ENCODE measurements around the gene GDF2.

GRCh38 chr10:47346581-47347302, 24.5 kb downstream of the GDF2 start:
- TF ChIP-seq EZH2 (IDR thresholded peaks at IDR 0.05; ENCODE audit: borderline replicate concordance, low read depth, low read length, severe bottlenecking) (no peak), CTCF (IDR thresholded peaks at IDR 0.05; ENCODE audit: borderline replicate concordance, extremely low read depth, low read length, poor library complexity, severe bottlenecking) (no peak)

All from DND-41 (cell line).